Measurements from ENCODE around the gene TRHDE. TPM values are rescaled to one million over a fixed set of nuclear protein-coding genes. Genes with fewer than 3 reads are reported as not detected.
"Not testable (repeated sequence)": the region's sequence is repeated elsewhere in the genome, so short reads cannot be mapped to it uniquely, and the experiment has no call there.

Gene TRHDE
- total RNA-seq, 2 experiments from 2014 or later: not detected

DNA sequence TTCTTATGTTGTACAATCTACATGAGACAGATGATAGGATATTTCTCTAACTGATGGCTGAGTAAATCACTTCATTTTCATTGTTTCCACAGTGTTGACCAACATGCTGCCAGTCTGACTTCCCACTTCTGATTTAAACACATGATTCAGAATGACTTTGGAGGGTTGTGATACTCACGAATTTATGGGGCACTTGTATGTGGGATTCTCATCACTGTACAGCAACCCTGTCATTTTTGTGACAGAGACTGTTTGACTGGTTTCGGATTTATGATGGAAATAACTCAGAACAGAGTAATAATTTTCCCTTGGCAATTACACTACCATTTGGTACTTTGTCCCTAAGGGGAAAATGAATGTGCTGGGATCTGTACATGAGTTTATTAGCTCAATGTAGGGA lies 333.8 kb downstream of the TRHDE start:
- peaks cover 14% of the 10 kb centered on the region for H3K9me3 Mint-ChIP-seq (ENCODE audit: low read depth)
- H3K4me3 Mint-ChIP-seq: no peak overlapping the region
- H3K27ac Mint-ChIP-seq: no peak overlapping the region
- POLR2A ChIA-PET: no interaction called here
- no peak for DNase-seq
- H3K36me3 Mint-ChIP-seq (ENCODE audit: low read depth): no peaks in the 10 kb centered on the region
- no peaks in the 10 kb centered on the region for H3K4me1 Mint-ChIP-seq
- intact Hi-C loops (cut with DNase I, micrococcal nuclease): no loop called here
- CTCF ChIA-PET: no interaction called here
- no peaks in the 10 kb centered on the region for H3K27me3 Mint-ChIP-seq
- no peak for ATAC-seq

DNA sequence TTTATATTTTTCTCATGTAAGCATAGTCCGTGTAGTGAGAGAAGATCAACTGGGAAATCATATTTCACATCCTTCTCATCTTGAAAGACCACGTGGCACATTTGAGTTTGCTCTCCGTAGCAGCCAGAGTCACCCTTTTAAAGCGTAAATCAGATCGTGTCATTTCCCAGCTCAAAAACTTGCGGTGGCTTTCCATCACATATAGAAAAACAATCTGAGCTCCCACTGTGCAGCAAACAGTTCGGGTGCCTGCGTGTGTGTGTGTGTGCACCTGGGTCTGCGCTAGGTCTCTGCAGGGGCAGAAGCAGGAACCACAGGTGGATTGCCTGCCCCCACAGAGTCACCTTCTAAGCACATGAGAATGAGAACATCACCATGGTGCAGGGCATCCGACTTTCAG lies 338.2 kb downstream of the TRHDE start:
- CTCF ChIA-PET: no interaction called here
- ATAC-seq (no peak), DNase-seq (no peak)
- POLR2A ChIA-PET: no interaction called here
- H3K4me3 Mint-ChIP-seq: no peak overlapping the region
- no peaks in the 10 kb centered on the region for H3K27me3 Mint-ChIP-seq
- peaks cover 3% of the 10 kb centered on the region for H3K9me3 Mint-ChIP-seq (ENCODE audit: low read depth)
- H3K36me3 Mint-ChIP-seq (ENCODE audit: low read depth): no peaks in the 10 kb centered on the region
- H3K4me1 Mint-ChIP-seq: no peaks in the 10 kb centered on the region
- intact Hi-C loops (cut with DNase I, micrococcal nuclease): no loop called here
- no peak overlapping the region for H3K27ac Mint-ChIP-seq

DNA sequence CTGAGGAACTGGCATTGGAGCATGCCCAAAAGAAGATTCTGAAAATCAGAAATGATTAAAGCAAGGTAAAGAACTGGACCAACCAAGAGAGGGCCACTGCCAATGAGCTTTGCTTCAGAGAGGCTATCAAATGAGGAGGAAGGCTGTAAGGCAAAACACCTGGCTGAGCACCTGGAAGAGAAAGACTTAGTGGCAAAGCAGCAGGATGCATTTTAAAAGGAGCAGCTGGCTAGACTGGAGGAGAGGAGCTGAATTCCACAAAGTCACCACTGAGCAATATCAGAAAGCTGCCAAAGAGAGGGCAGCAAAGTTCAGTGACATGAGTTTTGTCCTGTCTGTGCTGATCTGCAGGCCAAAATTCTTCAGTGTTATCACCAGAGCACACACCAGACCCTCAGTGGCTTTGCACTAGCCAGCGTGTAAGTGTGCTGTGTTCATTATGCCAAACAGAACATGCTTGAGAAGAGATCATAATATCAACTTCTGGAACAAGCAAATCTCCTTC lies 338.7 kb downstream of the TRHDE start:
- ChIA-PET CTCF (interaction anchor here (0.6 kb wide), 1 partner anchor 1349 kb away, joined by 3 read pairs; no protein-coding TSS in a partner anchor), POLR2A (no interaction called here)
- H3K9me3 Mint-ChIP-seq (ENCODE audit: low read depth): peaks cover 3% of the 10 kb centered on the region
- H3K27me3 Mint-ChIP-seq: no peaks in the 10 kb centered on the region
- H3K4me3 Mint-ChIP-seq: no peak overlapping the region
- no peak for ATAC-seq
- intact Hi-C loops (cut with DNase I, micrococcal nuclease): no loop called here
- H3K27ac Mint-ChIP-seq: no peak overlapping the region
- no peaks in the 10 kb centered on the region for H3K36me3 Mint-ChIP-seq (ENCODE audit: low read depth)
- H3K4me1 Mint-ChIP-seq: no peaks in the 10 kb centered on the region
- DNase-seq: no peak

DNA sequence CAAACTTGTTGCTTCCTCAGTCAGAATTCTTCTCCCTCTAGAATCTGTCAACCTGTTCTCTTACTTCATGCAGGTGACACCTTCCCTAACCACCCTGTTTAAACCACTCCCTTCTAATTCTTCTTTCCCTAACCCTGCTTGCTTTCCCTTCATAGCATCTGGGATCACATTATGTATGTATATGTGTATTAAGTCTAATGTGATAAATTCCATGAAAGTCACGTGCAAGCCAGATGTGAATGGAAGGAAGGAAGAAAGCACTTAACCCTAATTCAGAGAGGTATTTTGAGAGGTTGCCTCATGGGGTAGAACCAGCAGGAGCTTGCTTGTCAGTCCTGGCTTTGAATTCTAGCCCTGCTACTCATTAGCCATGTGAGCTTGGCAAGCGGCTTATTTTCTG lies 340.0 kb downstream of the TRHDE start:
- Mint-ChIP-seq H3K27ac (no peak overlapping the region), H3K4me3 (no peak overlapping the region), H3K9me3 (ENCODE audit: low read depth) (peaks cover 3% of the 10 kb centered on the region), H3K4me1 (no peaks in the 10 kb centered on the region), H3K36me3 (ENCODE audit: low read depth) (no peaks in the 10 kb centered on the region), H3K27me3 (no peaks in the 10 kb centered on the region)
- ATAC-seq: no peak
- intact Hi-C loops (cut with DNase I, micrococcal nuclease): no loop called here
- CTCF ChIA-PET: no interaction called here
- POLR2A ChIA-PET: no interaction called here
- no peak for DNase-seq

DNA sequence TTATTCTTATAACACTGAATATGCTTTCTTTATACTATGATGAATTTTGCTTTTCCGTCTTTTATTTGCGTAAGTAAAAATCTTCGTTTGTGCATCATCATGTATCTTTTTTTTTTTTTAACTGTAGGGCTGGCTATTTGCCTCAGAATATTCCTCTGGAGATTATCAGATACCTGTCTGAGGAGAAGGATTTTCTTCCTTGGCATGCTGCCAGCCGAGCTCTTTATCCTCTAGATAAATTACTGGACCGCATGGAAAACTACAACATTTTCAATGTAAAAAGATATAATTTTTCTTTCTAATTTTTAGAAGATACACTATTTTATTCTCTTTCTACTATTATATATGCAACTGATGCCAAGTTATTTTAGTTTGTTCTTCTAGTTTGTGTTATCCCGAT lies 346.6 kb downstream of the TRHDE start:
- intact Hi-C loops (cut with DNase I, micrococcal nuclease): no loop called here
- Mint-ChIP-seq H3K27me3 (no peaks in the 10 kb centered on the region), H3K36me3 (ENCODE audit: low read depth) (no peaks in the 10 kb centered on the region), H3K4me3 (no peak overlapping the region), H3K4me1 (no peaks in the 10 kb centered on the region), H3K9me3 (ENCODE audit: low read depth) (peaks cover 2% of the 10 kb centered on the region), H3K27ac (no peak overlapping the region)
- no peak for ATAC-seq
- ChIA-PET POLR2A (no interaction called here), CTCF (interaction anchor here (0.6 kb wide), 1 partner anchor 311 kb away, joined by 3 read pairs; no protein-coding TSS in a partner anchor)
- DNase-seq: no peak

DNA sequence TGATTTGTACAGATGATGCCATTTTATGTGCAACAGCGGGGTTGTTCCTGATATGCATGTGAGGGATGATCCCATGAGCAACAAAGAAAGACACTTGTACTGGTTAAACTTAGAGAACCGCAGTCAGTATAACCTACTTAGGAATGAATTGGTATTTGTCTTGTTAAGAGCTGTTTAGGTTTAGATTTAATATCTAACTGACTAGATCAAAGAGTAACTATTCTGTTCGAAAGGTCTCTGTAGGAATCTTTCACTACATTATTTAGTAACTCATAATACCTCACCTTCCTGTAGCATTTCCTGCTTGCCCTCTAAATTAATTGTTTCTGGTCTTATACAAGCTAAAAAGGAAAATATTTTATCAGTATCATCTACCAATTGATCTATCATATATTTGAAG lies 350.4 kb downstream of the TRHDE start:
- H3K9me3 Mint-ChIP-seq (ENCODE audit: low read depth): peaks cover 2% of the 10 kb centered on the region
- intact Hi-C loops (cut with DNase I, micrococcal nuclease): no loop called here
- POLR2A ChIA-PET: no interaction called here
- H3K27ac Mint-ChIP-seq: no peak overlapping the region
- DNase-seq (no peak), ATAC-seq (no peak)
- H3K4me1 Mint-ChIP-seq: no peaks in the 10 kb centered on the region
- CTCF ChIA-PET: no interaction called here
- no peak overlapping the region for H3K4me3 Mint-ChIP-seq
- H3K36me3 Mint-ChIP-seq (ENCODE audit: low read depth): no peaks in the 10 kb centered on the region
- H3K27me3 Mint-ChIP-seq: no peaks in the 10 kb centered on the region

DNA sequence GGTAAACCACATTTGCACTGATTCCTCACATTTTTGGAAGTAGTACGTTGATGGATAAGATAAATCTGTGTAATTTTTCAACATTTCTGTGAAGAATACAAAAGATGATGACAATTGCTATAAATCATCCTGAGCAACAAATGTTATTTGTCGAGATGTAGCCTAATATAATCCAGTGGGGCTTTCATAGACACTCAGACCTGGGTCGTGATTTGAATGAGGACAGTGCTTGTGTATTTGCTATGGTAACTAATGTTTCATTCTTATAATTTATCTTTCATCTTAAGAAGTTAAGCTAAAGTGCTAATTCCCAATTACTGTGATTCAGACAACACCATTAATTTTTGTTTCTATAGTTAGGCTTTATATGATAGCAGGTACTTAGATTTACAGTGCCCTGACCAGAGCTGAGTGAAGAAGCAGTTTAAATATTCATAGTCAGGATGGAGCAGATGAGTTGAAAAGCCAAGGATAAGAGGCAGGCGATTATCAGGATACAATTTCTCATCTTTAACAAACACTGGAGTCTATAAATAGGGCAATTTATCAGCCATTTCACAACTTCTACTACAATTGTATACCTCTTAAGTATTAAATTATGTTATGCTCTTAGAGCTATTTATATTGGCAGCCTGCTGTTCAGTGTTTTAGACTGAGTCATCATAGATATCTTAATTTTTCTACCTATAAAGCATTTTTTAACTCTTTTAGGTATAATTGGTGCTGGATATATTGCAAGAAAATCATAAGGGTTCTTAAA lies 359.9 kb downstream of the TRHDE start:
- ATAC-seq (no peak), DNase-seq (no peak)
- no peak overlapping the region for H3K4me3 Mint-ChIP-seq
- H3K9me3 Mint-ChIP-seq (ENCODE audit: low read depth): no peaks in the 10 kb centered on the region
- no peaks in the 10 kb centered on the region for H3K36me3 Mint-ChIP-seq (ENCODE audit: low read depth)
- CTCF ChIA-PET: no interaction called here
- intact Hi-C loops (cut with DNase I, micrococcal nuclease): no loop called here
- no peaks in the 10 kb centered on the region for H3K27me3 Mint-ChIP-seq
- POLR2A ChIA-PET: no interaction called here
- no peak overlapping the region for H3K27ac Mint-ChIP-seq
- H3K4me1 Mint-ChIP-seq: no peaks in the 10 kb centered on the region

DNA sequence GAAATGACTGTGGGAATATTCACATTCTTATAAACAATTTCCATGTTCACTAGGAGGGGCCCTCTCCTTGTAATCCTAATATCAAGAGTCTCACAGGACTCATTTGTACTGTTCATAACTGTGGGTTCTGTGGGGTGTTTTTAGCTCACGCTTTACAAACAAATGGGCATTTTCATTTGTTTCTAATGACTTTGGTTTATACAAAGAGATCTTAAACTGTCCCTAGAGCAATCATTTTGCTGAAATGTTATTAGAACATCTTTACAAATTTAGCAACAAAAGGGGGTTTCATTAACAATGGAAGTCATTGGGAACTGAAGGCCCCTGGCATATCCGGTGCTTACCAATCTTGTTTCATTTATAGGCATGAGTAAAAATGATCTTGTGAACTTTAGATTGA lies 370.5 kb downstream of the TRHDE start:
- Mint-ChIP-seq H3K9me3 (ENCODE audit: low read depth) (peaks cover 7% of the 10 kb centered on the region), H3K4me1 (no peaks in the 10 kb centered on the region), H3K36me3 (ENCODE audit: low read depth) (no peaks in the 10 kb centered on the region), H3K27ac (no peak overlapping the region), H3K27me3 (no peaks in the 10 kb centered on the region), H3K4me3 (no peak overlapping the region)
- DNase-seq: no peak
- CTCF ChIA-PET: no interaction called here
- no peak for ATAC-seq
- intact Hi-C loops (cut with DNase I, micrococcal nuclease): no loop called here
- POLR2A ChIA-PET: no interaction called here

DNA sequence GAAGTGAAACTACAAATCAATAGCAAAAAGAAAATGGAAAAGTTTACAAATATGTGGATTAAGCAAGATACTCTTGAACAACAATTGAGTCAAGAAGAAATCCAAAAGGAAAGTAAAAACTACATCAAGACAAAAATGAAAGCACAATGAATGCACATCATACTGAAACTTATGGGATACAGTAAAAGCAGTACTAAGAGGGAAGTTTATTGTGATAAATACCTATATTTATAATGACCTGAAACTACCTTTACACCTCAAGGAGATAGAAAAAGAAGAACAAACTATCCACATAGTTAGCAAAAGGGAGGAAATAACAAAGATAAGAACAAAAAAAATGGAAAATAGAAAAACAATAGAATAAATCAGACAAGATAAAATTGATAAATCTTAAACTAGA lies 375.0 kb downstream of the TRHDE start:
- CTCF ChIA-PET: no interaction called here
- ATAC-seq (no peak), DNase-seq (no peak)
- no peak overlapping the region for H3K27ac Mint-ChIP-seq
- no peak overlapping the region for H3K4me3 Mint-ChIP-seq
- POLR2A ChIA-PET: no interaction called here
- no peaks in the 10 kb centered on the region for H3K4me1 Mint-ChIP-seq
- no peaks in the 10 kb centered on the region for H3K36me3 Mint-ChIP-seq (ENCODE audit: low read depth)
- no peaks in the 10 kb centered on the region for H3K27me3 Mint-ChIP-seq
- intact Hi-C loops (cut with DNase I, micrococcal nuclease): no loop called here
- H3K9me3 Mint-ChIP-seq (ENCODE audit: low read depth): peaks cover 7% of the 10 kb centered on the region

DNA sequence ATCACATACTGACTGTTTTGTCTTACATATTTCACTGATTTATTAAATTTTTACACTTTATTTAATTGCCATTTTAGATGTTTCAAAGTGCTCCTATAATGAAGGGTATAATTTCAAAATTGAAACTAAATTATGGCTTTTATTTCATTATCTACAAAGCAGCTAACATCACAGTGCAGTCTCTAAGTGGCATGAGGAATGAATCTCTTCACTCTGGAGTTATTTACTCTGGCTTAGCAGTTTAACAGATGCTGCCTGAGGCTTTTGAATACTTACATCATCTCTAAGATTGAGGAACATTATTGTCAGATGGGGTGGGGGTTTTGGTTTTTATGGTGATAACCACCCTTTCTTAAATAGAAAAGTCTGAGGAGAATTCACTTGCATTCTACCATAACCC lies 386.4 kb downstream of the TRHDE start:
- ATAC-seq (no peak), DNase-seq (no peak)
- intact Hi-C loops (cut with DNase I, micrococcal nuclease): no loop called here
- Mint-ChIP-seq H3K4me1 (no peaks in the 10 kb centered on the region), H3K4me3 (no peak overlapping the region), H3K9me3 (ENCODE audit: low read depth) (no peaks in the 10 kb centered on the region), H3K27me3 (no peaks in the 10 kb centered on the region), H3K27ac (no peak overlapping the region), H3K36me3 (ENCODE audit: low read depth) (no peaks in the 10 kb centered on the region)
- ChIA-PET POLR2A (no interaction called here), CTCF (no interaction called here)

DNA sequence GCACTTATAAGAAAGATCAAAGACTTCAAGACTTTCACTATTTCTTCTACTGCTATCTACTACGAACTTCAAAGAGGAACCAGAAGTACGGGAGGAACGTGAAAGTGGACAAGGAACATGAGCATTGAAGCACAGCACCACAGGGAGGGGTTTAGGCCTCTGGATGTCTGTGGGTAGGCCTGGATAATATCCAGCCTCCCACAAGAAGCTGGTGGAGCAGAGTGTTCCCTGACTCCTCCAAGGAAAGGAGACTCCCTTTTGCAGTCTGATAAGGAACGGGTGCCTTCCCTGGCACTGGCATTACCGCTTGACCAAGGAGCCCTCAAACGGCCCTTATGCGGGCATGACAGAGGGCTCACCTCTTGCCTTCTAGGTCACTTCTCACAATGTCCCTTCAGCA lies 388.0 kb downstream of the TRHDE start:
- ATAC-seq; H3K4me1 Mint-ChIP-seq; CTCF ChIA-PET; H3K36me3 Mint-ChIP-seq (ENCODE audit: low read depth); H3K4me3 Mint-ChIP-seq; DNase-seq; H3K27me3 Mint-ChIP-seq; H3K9me3 Mint-ChIP-seq (ENCODE audit: low read depth); intact Hi-C loops (cut with DNase I, micrococcal nuclease); POLR2A ChIA-PET; H3K27ac Mint-ChIP-seq: not testable (repeated sequence)

DNA sequence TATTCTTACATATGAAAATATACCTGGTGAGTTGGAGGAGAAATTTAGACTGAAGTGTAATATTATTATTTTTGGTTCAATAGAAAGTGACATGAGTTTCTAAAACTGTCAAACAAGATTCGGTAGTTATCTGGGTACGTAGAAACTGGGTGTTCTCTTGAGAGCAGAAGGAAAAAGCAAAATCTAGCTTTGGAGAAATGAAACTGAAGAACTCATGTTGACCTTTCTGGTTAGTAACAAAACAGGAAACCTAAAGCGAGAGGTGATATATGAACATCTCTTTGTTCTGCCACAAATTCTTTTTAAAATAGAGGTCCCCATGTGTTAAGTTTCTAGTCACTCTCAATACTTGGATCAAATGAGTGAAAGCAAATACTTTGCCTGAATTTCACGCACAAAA lies 401.7 kb downstream of the TRHDE start:
- no peaks in the 10 kb centered on the region for H3K27me3 Mint-ChIP-seq
- ChIA-PET CTCF (no interaction called here), POLR2A (no interaction called here)
- intact Hi-C loops (cut with DNase I, micrococcal nuclease): no loop called here
- ATAC-seq (no peak), DNase-seq (no peak)
- no peaks in the 10 kb centered on the region for H3K4me1 Mint-ChIP-seq
- H3K36me3 Mint-ChIP-seq (ENCODE audit: low read depth): no peaks in the 10 kb centered on the region
- no peak overlapping the region for H3K27ac Mint-ChIP-seq
- H3K9me3 Mint-ChIP-seq (ENCODE audit: low read depth): peaks cover 3% of the 10 kb centered on the region
- H3K4me3 Mint-ChIP-seq: no peak overlapping the region

DNA sequence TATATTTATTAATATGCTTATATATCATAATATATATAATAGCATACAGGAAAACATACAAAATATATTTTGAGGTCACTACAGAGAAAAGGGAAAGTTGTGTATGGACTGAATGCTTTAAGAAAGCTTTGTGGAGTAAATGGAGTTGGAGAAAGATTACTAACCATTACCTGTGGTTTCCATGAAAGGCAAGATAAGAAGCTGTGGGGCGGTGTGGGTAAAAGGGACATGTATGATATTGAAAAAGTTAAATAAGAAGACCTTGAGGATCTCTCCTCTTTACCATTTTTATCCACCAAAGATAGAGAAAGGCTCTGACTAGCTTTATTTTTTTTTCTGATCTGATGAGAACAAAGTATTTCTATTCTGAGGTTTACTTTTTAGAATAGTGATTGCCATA lies 404.4 kb downstream of the TRHDE start:
- POLR2A ChIA-PET: no interaction called here
- intact Hi-C loops (cut with DNase I, micrococcal nuclease): no loop called here
- CTCF ChIA-PET: no interaction called here
- peaks cover 3% of the 10 kb centered on the region for H3K9me3 Mint-ChIP-seq (ENCODE audit: low read depth)
- no peaks in the 10 kb centered on the region for H3K27me3 Mint-ChIP-seq
- no peaks in the 10 kb centered on the region for H3K36me3 Mint-ChIP-seq (ENCODE audit: low read depth)
- DNase-seq (no peak), ATAC-seq (no peak)
- no peaks in the 10 kb centered on the region for H3K4me1 Mint-ChIP-seq
- H3K4me3 Mint-ChIP-seq: no peak overlapping the region
- H3K27ac Mint-ChIP-seq: no peak overlapping the region

All from activated CD4-positive, alpha-beta T cell treated with anti-CD3 and anti-CD28 coated beads for 36 hours (primary cell).